HepG2 (cell line): ENCODE measurements around the gene NDOR1. TPM values are rescaled to one million over a fixed set of nuclear protein-coding genes. Genes with fewer than 3 reads are reported as not detected.

Experiments used
- AGO1 ChIP-seq: fragments of 200-400 bp; formaldehyde crosslinking; IDR thresholded peaks from 2 replicates; pipeline ENCODE4 v1.6.1; 2017; ENCODE audit warnings: mild to moderate bottlenecking, low read depth, low read length, moderate library complexity; ENCODE audit not compliant: poor library complexity, severe bottlenecking
- JARID2 ChIP-seq: sonication (generic); formaldehyde crosslinking; IDR thresholded peaks from 2 replicates; pipeline ENCODE4 v1.8.1; 2023; ENCODE audit warnings: missing genetic modification reagents, inconsistent platforms; ENCODE audit not compliant: insufficient replicate concordance
- RBM22 ChIP-seq: fragments of 200-400 bp; formaldehyde crosslinking; optimal IDR thresholded peaks from 2 replicates; pipeline ENCODE3; 2017; ENCODE audit warnings: mild to moderate bottlenecking, low read length, moderate library complexity
- ZNF317 ChIP-seq: sonication (generic); formaldehyde crosslinking; IDR thresholded peaks from 2 replicates; pipeline ENCODE4 v1.5.0; 2020; ENCODE audit warnings: mild to moderate bottlenecking, missing genetic modification reagents
- polyA plus RNA-seq, 8 experiments: library from polyadenylated mRNA; depleted of rRNA in 3 of 8; stranded (reverse) in 7 of 8; unstranded in 1 of 8; fragments of >200 nt; fragmentation: Illumina TruSeq in 4 of 8; extraction: Trizol in 4 of 8; gene quantifications; 2 replicates each; pipeline versions ENCODE4 v1.2.1 to v1.2.3, GENCODE V29; 2011 to 2016; ENCODE audit warnings: low read depth in 4 of 8, missing spikeins in 1 of 8, mixed read lengths in 1 of 8; ENCODE audit not compliant: insufficient read depth in 1 of 8
- total RNA-seq, 5 experiments: library from RNA; depleted of rRNA; stranded (reverse); fragments of >200 nt; fragmentation: Illumina TruSeq; extraction: Trizol; gene quantifications; 2 replicates each; pipeline ENCODE4 v1.2.3, GENCODE V29; 2016; ENCODE audit warnings: low read depth in 1 of 5
- TF ChIP-seq, protein P1 (sequence below): sonication (generic); formaldehyde crosslinking; IDR thresholded peaks from 2 replicates; pipeline ENCODE4 v1.5.1; 2020; ENCODE audit warnings: missing genetic modification reagents, mild to moderate bottlenecking, borderline replicate concordance
- TF ChIP-seq, protein P2 (sequence below): sonication (generic); formaldehyde crosslinking; IDR thresholded peaks from 2 replicates; pipeline ENCODE4 v1.5.1; 2020; ENCODE audit warnings: mild to moderate bottlenecking, missing genetic modification reagents, moderate library complexity
- TF ChIP-seq, protein P3 (sequence below): sonication (generic); formaldehyde crosslinking; IDR thresholded peaks from 2 replicates; pipeline ENCODE4 v1.4.0; 2020; ENCODE audit warnings: mild to moderate bottlenecking, missing genetic modification reagents

The NDOR1 gene
- total and polyA plus RNA-seq, 2 of the 13 experiments (the other 11 are each of a cell fraction or from before 2014, with no cell fraction given), result 3.6 to 8.7 TPM

DNA sequence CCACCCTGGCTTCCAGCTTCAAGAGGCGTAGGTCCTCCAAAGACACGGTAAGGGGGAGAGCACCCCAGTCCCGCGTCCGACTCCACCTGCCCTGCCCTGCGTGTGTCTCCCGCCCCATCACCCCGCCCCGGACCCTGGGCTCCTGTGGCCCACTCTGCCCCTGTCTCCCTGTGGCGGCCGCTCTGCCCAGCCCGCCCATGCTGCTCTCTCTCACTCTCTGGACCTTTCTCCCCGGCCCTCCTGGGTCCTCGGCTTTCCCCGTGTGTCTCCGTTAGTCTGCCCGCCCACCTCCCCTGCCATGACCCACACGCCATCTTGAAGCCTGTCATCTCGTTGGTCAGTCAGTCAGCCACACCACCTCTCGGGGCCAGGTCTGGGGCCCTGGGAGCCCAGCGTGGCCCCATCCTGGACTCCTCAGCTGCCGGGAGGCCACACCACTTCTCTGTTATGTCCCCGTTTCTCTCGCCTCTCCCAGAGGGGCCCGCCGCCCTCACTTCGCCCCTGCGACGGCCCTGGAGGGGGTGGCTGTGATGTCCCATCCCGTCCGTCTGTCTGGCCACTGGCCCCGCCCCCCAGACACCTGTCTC lies 40.2 kb upstream of the NDOR1 start (continued):
- TF ChIP-seq, protein P1, sequence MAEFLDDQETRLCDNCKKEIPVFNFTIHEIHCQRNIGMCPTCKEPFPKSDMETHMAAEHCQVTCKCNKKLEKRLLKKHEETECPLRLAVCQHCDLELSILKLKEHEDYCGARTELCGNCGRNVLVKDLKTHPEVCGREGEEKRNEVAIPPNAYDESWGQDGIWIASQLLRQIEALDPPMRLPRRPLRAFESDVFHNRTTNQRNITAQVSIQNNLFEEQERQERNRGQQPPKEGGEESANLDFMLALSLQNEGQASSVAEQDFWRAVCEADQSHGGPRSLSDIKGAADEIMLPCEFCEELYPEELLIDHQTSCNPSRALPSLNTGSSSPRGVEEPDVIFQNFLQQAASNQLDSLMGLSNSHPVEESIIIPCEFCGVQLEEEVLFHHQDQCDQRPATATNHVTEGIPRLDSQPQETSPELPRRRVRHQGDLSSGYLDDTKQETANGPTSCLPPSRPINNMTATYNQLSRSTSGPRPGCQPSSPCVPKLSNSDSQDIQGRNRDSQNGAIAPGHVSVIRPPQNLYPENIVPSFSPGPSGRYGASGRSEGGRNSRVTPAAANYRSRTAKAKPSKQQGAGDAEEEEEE, result no peak
- TF ChIP-seq, protein P2, sequence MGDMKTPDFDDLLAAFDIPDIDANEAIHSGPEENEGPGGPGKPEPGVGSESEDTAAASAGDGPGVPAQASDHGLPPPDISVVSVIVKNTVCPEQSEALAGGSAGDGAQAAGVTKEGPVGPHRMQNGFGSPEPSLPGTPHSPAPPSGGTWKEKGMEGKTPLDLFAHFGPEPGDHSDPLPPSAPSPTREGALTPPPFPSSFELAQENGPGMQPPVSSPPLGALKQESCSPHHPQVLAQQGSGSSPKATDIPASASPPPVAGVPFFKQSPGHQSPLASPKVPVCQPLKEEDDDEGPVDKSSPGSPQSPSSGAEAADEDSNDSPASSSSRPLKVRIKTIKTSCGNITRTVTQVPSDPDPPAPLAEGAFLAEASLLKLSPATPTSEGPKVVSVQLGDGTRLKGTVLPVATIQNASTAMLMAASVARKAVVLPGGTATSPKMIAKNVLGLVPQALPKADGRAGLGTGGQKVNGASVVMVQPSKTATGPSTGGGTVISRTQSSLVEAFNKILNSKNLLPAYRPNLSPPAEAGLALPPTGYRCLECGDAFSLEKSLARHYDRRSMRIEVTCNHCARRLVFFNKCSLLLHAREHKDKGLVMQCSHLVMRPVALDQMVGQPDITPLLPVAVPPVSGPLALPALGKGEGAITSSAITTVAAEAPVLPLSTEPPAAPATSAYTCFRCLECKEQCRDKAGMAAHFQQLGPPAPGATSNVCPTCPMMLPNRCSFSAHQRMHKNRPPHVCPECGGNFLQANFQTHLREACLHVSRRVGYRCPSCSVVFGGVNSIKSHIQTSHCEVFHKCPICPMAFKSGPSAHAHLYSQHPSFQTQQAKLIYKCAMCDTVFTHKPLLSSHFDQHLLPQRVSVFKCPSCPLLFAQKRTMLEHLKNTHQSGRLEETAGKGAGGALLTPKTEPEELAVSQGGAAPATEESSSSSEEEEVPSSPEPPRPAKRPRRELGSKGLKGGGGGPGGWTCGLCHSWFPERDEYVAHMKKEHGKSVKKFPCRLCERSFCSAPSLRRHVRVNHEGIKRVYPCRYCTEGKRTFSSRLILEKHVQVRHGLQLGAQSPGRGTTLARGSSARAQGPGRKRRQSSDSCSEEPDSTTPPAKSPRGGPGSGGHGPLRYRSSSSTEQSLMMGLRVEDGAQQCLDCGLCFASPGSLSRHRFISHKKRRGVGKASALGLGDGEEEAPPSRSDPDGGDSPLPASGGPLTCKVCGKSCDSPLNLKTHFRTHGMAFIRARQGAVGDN (CRISPR knock-in tag), result no peak
- TF ChIP-seq AGO1 (no peak), ZNF317 (CRISPR knock-in tag) (no peak), JARID2 (CRISPR knock-in tag) (no peak), RBM22 (no peak)
- TF ChIP-seq, protein P3, sequence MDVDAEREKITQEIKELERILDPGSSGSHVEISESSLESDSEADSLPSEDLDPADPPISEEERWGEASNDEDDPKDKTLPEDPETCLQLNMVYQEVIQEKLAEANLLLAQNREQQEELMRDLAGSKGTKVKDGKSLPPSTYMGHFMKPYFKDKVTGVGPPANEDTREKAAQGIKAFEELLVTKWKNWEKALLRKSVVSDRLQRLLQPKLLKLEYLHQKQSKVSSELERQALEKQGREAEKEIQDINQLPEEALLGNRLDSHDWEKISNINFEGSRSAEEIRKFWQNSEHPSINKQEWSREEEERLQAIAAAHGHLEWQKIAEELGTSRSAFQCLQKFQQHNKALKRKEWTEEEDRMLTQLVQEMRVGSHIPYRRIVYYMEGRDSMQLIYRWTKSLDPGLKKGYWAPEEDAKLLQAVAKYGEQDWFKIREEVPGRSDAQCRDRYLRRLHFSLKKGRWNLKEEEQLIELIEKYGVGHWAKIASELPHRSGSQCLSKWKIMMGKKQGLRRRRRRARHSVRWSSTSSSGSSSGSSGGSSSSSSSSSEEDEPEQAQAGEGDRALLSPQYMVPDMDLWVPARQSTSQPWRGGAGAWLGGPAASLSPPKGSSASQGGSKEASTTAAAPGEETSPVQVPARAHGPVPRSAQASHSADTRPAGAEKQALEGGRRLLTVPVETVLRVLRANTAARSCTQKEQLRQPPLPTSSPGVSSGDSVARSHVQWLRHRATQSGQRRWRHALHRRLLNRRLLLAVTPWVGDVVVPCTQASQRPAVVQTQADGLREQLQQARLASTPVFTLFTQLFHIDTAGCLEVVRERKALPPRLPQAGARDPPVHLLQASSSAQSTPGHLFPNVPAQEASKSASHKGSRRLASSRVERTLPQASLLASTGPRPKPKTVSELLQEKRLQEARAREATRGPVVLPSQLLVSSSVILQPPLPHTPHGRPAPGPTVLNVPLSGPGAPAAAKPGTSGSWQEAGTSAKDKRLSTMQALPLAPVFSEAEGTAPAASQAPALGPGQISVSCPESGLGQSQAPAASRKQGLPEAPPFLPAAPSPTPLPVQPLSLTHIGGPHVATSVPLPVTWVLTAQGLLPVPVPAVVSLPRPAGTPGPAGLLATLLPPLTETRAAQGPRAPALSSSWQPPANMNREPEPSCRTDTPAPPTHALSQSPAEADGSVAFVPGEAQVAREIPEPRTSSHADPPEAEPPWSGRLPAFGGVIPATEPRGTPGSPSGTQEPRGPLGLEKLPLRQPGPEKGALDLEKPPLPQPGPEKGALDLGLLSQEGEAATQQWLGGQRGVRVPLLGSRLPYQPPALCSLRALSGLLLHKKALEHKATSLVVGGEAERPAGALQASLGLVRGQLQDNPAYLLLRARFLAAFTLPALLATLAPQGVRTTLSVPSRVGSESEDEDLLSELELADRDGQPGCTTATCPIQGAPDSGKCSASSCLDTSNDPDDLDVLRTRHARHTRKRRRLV (CRISPR knock-in tag), result no peak
